Testis (tissue), 2 donors: Measurements from ENCODE around the gene SIL1.

Experiments
- CTCF ChIP-seq, 3 experiments: fragments of 450-650 bp in 2 of 3; fragments of 200-600 bp in 1 of 3; sonication (generic) in 1 of 3; IDR thresholded peaks; one replicate each; pipeline ENCODE4 v1.5.1; 2016 to 2019; ENCODE audit warnings: antibody characterized with exemption in 3 of 3, mild to moderate bottlenecking in 2 of 3, moderate library complexity in 1 of 3
- POLR2A ChIP-seq: fragments of 450-650 bp; IDR thresholded peaks from one replicate; pipeline ENCODE4 v1.6.1; 2017; ENCODE audit warnings: antibody characterized with exemption, mild to moderate bottlenecking, moderate library complexity

GRCh38 chr5:139121120-139121519 lies 77.0 kb downstream of the SIL1 start:
- TF ChIP-seq CTCF (IDR thresholded peaks at IDR 0.05) (no peak), POLR2A (no peak)
